B cell (primary cell): ENCODE data around the gene PDK1. TPM values are rescaled to one million over a fixed set of nuclear protein-coding genes. Genes with fewer than 3 reads are reported as not detected.

Experiments
- ATAC-seq: fragments of 200-7000 bp; cut with Tn5 transposase; one replicate; pipeline ENCODE4 v1.10.0; 2021; ENCODE audit warnings: low read depth, mild to moderate bottlenecking, moderate number of reproducible peaks, moderate library complexity
- CTCF ChIA-PET: fragments of 350-600 bp; sonication (Branson Sonifier 250); formaldehyde crosslinking; loops from one replicate; lab custom pipeline; 2021; ENCODE audit warnings: antibody characterized with exemption, inconsistent platforms; lab: Charles Lee
- POLR2A ChIA-PET: fragments of 350-600 bp; sonication (Branson Sonifier 250); formaldehyde crosslinking; loops from one replicate; lab custom pipeline; 2021; ENCODE audit warnings: antibody characterized with exemption; lab: Charles Lee
- DNase-seq: peaks from one replicate; pipeline ENCODE4 v3.0.0; 2013
- H2AFZ ChIP-seq: 2 replicates; pipeline ENCODE4 v1.6.1; 2012; ENCODE audit warnings: mild to moderate bottlenecking, low read depth, low read length; ENCODE audit not compliant: insufficient read depth, poor library complexity, severe bottlenecking
- H3K27ac ChIP-seq, 2 donors: 1 replicate in 1 of 2; 2 replicates in 1 of 2; pipeline ENCODE4 v1.5.1; 2012 to 2013; ENCODE audit warnings: low read length in 2 of 2, mild to moderate bottlenecking in 2 of 2, moderate library complexity in 1 of 2
- H3K27me3 ChIP-seq, 4 experiments: fragments of 200-600 bp in 1 of 4; sonication (generic) in 1 of 4; replicated peaks in 1 of 4; 1 replicate in 2 of 4; 2 replicates in 2 of 4; pipeline versions ENCODE4 v1.6.1 to v1.7.0; 2013 to 2016; ENCODE audit warnings: low read length in 3 of 4, mild to moderate bottlenecking in 2 of 4, mixed read lengths in 1 of 4, moderate library complexity in 1 of 4; ENCODE audit not compliant: insufficient read depth in 4 of 4, control insufficient read depth in 3 of 4; ENCODE audit errors: control extremely low read depth in 1 of 4
- H3K36me3 ChIP-seq, 2 experiments: replicated peaks in 1 of 2; 1 replicate in 1 of 2; 2 replicates in 1 of 2; pipeline versions ENCODE4 v1.6.1 to v1.7.1; 2013; ENCODE audit warnings: low read length in 1 of 2; ENCODE audit not compliant: insufficient read depth in 2 of 2, control insufficient read depth in 1 of 2; ENCODE audit errors: control extremely low read depth in 1 of 2, extremely low read depth in 1 of 2
- H3K4me1 ChIP-seq, 2 donors: fragments of 200-600 bp in 1 of 2; sonication (generic) in 1 of 2; 1 replicate in 1 of 2; 2 replicates in 1 of 2; pipeline versions ENCODE4 v1.5.1 to v1.6.1; 2013 to 2017; ENCODE audit warnings: low read length in 2 of 2; ENCODE audit not compliant: control insufficient read depth in 2 of 2, insufficient read depth in 2 of 2
- H3K4me2 ChIP-seq: replicated peaks from 2 replicates; pipeline ENCODE3; 2012; ENCODE audit warnings: mild to moderate bottlenecking, low read depth, low read length; ENCODE audit not compliant: poor library complexity, severe bottlenecking
- H3K4me3 ChIP-seq, 5 experiments: fragments of 200-600 bp in 1 of 5; sonication (generic) in 1 of 5; 1 replicate in 3 of 5; 2 replicates in 2 of 5; pipeline versions ENCODE4 v1.5.1 to v1.7.0; 2011 to 2016; ENCODE audit warnings: low read length in 4 of 5, mild to moderate bottlenecking in 4 of 5, low read depth in 2 of 5, control low read depth in 1 of 5, moderate library complexity in 1 of 5; ENCODE audit not compliant: insufficient read depth in 1 of 5; ENCODE audit errors: control extremely low read depth in 1 of 5, extremely low read depth in 1 of 5
- H3K79me2 ChIP-seq: fragments of 200-600 bp; sonication (generic); one replicate; pipeline ENCODE4 v1.6.0; 2016; ENCODE audit warnings: low read length; ENCODE audit not compliant: control insufficient read depth, insufficient read depth
- H3K9ac ChIP-seq: fragments of 200-600 bp; sonication (generic); 2 replicates; pipeline ENCODE4 v1.6.1; 2017; ENCODE audit warnings: mild to moderate bottlenecking, low read length, moderate library complexity
- H3K9me3 ChIP-seq, 3 donors: one replicate each; pipeline versions ENCODE4 v1.6.1 to v1.7.1; 2013; ENCODE audit warnings: low read length in 2 of 3; ENCODE audit not compliant: control insufficient read depth in 2 of 3, insufficient read depth in 1 of 3; ENCODE audit errors: control extremely low read depth in 1 of 3
- H4K20me1 ChIP-seq: 2 replicates; pipeline ENCODE4 v1.6.0; 2012; ENCODE audit warnings: mild to moderate bottlenecking, low read length; ENCODE audit not compliant: insufficient read depth, control insufficient read depth, poor library complexity, severe bottlenecking
- H3K27ac Mint-ChIP-seq: one replicate; pipeline ENCODE4 v1.8.0; 2021; ENCODE audit warnings: mixed read lengths
- H3K27me3 Mint-ChIP-seq: one replicate; pipeline ENCODE4 v1.8.0; 2021; ENCODE audit warnings: mixed read lengths
- H3K4me1 Mint-ChIP-seq: one replicate; pipeline ENCODE4 v1.8.0; 2021; ENCODE audit warnings: mixed read lengths
- H3K4me3 Mint-ChIP-seq: one replicate; pipeline ENCODE4 v1.8.0; 2021; ENCODE audit warnings: mixed read lengths
- H3K9me3 Mint-ChIP-seq: one replicate; pipeline ENCODE4 v1.8.0; 2022; ENCODE audit warnings: mixed read lengths; ENCODE audit not compliant: insufficient read depth
- EZH2 ChIP-seq: IDR thresholded peaks from 2 replicates; pipeline ENCODE4 v1.6.1; 2012; ENCODE audit warnings: borderline replicate concordance, low read depth, mild to moderate bottlenecking, moderate library complexity, low read length; ENCODE audit not compliant: insufficient read depth, poor library complexity, severe bottlenecking
- WGBS: methylation state at CpG from one replicate; pipeline ENCODE4 v1.1.5; 2013; ENCODE audit warnings: missing lambda C conversion rate; ENCODE audit not compliant: insufficient coverage; 5-methylcytosine and 5-hydroxymethylcytosine counted together
- intact Hi-C: fragments of 100-400 bp; cut with micrococcal nuclease; formaldehyde crosslinking; loops from one replicate; pipeline ENCODE4 v1.10.0; 2022
- polyA plus RNA-seq: library from polyadenylated mRNA; depleted of rRNA; stranded (reverse); fragments of >200 nt; gene quantifications from 2 replicates; pipeline ENCODE4 v1.2.3, GENCODE V29; 2012
- total RNA-seq, 2 donors: library from RNA; stranded (reverse); fragments of 120-200 nt in 1 of 2; gene quantifications; 1 replicate in 1 of 2; 2 replicates in 1 of 2; pipeline versions ENCODE4 v1.2.3 to v1.2.4, GENCODE V29; 2013 to 2022
- TF ChIP-seq, protein P1 (sequence below): fragments of 200-600 bp; IDR thresholded peaks from one replicate; pipeline ENCODE4 v1.8.0; 2022; ENCODE audit warnings: antibody characterized with exemption, mild to moderate bottlenecking

The PDK1 gene
- total and polyA plus RNA-seq, 2 donors (not counting 1 experiment from before 2014, with no cell fraction given) = 12.5 to 25.5 TPM

DNA sequence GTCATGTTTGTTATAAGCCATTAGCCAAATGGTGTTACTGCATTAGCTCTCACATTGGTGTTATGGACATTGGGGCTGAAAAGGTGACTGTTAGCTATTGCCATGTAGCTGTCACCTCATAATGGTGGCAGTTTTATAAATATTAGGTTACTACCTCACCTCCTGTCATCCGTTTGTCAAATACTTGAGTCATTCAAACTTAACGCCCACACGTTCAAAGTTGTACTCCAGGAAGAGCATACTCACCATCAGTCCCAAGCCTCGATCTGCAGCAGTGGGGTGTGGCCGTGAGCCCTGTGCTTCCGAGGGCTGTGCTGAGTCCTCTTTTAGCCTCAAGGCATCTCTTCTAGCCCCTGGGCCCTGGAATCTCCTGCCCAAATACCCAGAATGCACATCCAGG lies 87.3 kb downstream of the PDK1 start:
- intact Hi-C loops = no loop called here
- Mint-ChIP-seq H3K9me3 (peaks cover 5% of the 10 kb centered on the region), H3K4me3 (no peak overlapping the region), H3K27ac (no peak overlapping the region), H3K27me3 (peaks cover 7% of the 10 kb centered on the region), H3K4me1 (no peaks in the 10 kb centered on the region)
- H4K20me1 ChIP-seq = no peaks in the 10 kb centered on the region
- no peaks in the 10 kb centered on the region for H3K79me2 ChIP-seq
- no peak overlapping the region for H3K27ac ChIP-seq
- H3K27me3 ChIP-seq = peaks cover 0 to 2% (median 0%) of the 10 kb centered on the region in 4 experiments
- ATAC-seq (no peak), DNase-seq (no peak)
- no peak overlapping the region for H3K4me3 ChIP-seq
- H3K36me3 ChIP-seq = no peaks in the 10 kb centered on the region
- TF ChIP-seq, protein P1, sequence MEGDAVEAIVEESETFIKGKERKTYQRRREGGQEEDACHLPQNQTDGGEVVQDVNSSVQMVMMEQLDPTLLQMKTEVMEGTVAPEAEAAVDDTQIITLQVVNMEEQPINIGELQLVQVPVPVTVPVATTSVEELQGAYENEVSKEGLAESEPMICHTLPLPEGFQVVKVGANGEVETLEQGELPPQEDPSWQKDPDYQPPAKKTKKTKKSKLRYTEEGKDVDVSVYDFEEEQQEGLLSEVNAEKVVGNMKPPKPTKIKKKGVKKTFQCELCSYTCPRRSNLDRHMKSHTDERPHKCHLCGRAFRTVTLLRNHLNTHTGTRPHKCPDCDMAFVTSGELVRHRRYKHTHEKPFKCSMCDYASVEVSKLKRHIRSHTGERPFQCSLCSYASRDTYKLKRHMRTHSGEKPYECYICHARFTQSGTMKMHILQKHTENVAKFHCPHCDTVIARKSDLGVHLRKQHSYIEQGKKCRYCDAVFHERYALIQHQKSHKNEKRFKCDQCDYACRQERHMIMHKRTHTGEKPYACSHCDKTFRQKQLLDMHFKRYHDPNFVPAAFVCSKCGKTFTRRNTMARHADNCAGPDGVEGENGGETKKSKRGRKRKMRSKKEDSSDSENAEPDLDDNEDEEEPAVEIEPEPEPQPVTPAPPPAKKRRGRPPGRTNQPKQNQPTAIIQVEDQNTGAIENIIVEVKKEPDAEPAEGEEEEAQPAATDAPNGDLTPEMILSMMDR = no peak
- no peak for TF ChIP-seq EZH2
- CTCF ChIA-PET = no interaction called here
- H3K4me1 ChIP-seq = no peaks in the 10 kb centered on the region
- 91% methylated on average over 5 of the region's 6 CpGs for WGBS
- peaks cover 0 to 2% (median 0%) of the 10 kb centered on the region in 3 donors for H3K9me3 ChIP-seq
- H3K9ac ChIP-seq = no peak overlapping the region
- POLR2A ChIA-PET = no interaction called here
- no peak overlapping the region for H3K4me2 ChIP-seq
- H2AFZ ChIP-seq = no peak overlapping the region

DNA sequence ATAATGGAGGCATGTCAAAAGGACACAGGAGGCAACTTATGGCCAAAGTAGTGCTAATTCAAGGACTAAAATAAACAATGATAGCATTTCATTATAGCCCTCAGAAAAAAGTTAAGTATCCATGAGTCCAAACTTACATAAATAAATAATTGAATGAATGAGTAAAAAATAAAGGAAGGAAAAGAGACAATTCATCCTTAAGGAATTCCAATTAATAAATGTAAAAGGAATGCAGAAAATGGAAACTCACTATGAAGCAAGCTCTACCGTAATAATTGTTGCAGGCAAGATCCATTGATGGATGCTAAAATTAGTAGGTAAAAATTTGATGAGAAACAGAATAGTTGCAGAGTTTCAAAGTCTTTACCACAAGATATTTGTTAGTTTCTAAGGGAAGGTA lies 91.5 kb downstream of the PDK1 start:
- H3K27ac Mint-ChIP-seq = no peak overlapping the region
- DNase-seq (no peak), ATAC-seq (no peak)
- Histone ChIP-seq H3K27ac (no peak overlapping the region), H4K20me1 (no peaks in the 10 kb centered on the region), H3K27me3 (peaks cover 0 to 2% (median 0%) of the 10 kb centered on the region in 4 experiments), H3K79me2 (no peaks in the 10 kb centered on the region), H3K4me1 (no peaks in the 10 kb centered on the region), H3K9me3 (peaks cover 0 to 9% (median 0%) of the 10 kb centered on the region in 3 donors), H2AFZ (no peak overlapping the region), H3K4me3 (no peak overlapping the region), H3K9ac (no peak overlapping the region), H3K4me2 (no peak overlapping the region), H3K36me3 (no peaks in the 10 kb centered on the region)
- H3K27me3 Mint-ChIP-seq = peaks cover 13% of the 10 kb centered on the region
- POLR2A ChIA-PET = no interaction called here
- intact Hi-C loops = no loop called here
- CTCF ChIA-PET = no interaction called here
- WGBS = no CpG with 5 or more reads among the region's 1 CpG
- TF ChIP-seq EZH2 = no peak
- TF ChIP-seq, protein P1 = no peak
- H3K4me3 Mint-ChIP-seq = no peak overlapping the region
- H3K4me1 Mint-ChIP-seq = no peaks in the 10 kb centered on the region
- peaks cover 6% of the 10 kb centered on the region for H3K9me3 Mint-ChIP-seq
